ENCODE measurements around the gene VWA5B2.

Gene VWA5B2

DNA sequence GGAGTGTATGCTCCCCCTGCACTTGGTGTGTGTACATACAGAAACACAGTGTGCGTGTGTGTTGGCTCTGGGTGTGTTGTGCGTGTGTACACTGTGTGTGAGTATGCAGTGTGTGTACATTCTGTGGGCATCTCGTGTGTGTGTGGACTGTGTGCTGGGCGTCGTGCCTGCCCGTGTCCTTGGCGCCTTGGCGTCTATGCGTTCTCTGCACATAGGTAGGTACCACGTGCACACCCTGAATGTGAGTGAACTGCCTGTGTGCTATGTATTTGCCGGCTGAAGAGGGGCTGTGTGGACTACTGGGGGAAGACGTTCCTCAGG is 46.0 kb downstream of the VWA5B2 start:
- H3K27ac ChIP-seq (ENCODE audit: low read length): no peak overlapping the region
- H3K36me3 ChIP-seq (replicated peaks; ENCODE audit: low read depth, low read length): no peaks in the 10 kb centered on the region
- H3K4me2 ChIP-seq (ENCODE audit: low read length): no peak overlapping the region
- no peaks in the 10 kb centered on the region; the same call in 1 of the 2 replicates for H3K4me1 ChIP-seq (ENCODE audit: low read length)
- H3K4me3 ChIP-seq (ENCODE audit: low read length): no peak overlapping the region
- H3K79me2 ChIP-seq (ENCODE audit: low read length): no peaks in the 10 kb centered on the region
- TF ChIP-seq EZH2phosphoT487 (IDR thresholded peaks at IDR 0.05; ENCODE audit: low read depth): no peak
- TF ChIP-seq, protein P1, sequence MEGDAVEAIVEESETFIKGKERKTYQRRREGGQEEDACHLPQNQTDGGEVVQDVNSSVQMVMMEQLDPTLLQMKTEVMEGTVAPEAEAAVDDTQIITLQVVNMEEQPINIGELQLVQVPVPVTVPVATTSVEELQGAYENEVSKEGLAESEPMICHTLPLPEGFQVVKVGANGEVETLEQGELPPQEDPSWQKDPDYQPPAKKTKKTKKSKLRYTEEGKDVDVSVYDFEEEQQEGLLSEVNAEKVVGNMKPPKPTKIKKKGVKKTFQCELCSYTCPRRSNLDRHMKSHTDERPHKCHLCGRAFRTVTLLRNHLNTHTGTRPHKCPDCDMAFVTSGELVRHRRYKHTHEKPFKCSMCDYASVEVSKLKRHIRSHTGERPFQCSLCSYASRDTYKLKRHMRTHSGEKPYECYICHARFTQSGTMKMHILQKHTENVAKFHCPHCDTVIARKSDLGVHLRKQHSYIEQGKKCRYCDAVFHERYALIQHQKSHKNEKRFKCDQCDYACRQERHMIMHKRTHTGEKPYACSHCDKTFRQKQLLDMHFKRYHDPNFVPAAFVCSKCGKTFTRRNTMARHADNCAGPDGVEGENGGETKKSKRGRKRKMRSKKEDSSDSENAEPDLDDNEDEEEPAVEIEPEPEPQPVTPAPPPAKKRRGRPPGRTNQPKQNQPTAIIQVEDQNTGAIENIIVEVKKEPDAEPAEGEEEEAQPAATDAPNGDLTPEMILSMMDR (IDR thresholded peaks at IDR 0.05; ENCODE audit: low read depth, low read length): no peak
- no peaks in the 10 kb centered on the region for H3K27me3 ChIP-seq (ENCODE audit: low read depth, low read length)
- no peaks in the 10 kb centered on the region for H3K9me3 ChIP-seq (ENCODE audit: insufficient read depth, low read length)
- H4K20me1 ChIP-seq (ENCODE audit: insufficient read depth, low read length): no peaks in the 10 kb centered on the region
- no peak overlapping the region for H2AFZ ChIP-seq (ENCODE audit: low read depth, low read length)
- H3K9ac ChIP-seq (ENCODE audit: low read length): no peak overlapping the region

DNA sequence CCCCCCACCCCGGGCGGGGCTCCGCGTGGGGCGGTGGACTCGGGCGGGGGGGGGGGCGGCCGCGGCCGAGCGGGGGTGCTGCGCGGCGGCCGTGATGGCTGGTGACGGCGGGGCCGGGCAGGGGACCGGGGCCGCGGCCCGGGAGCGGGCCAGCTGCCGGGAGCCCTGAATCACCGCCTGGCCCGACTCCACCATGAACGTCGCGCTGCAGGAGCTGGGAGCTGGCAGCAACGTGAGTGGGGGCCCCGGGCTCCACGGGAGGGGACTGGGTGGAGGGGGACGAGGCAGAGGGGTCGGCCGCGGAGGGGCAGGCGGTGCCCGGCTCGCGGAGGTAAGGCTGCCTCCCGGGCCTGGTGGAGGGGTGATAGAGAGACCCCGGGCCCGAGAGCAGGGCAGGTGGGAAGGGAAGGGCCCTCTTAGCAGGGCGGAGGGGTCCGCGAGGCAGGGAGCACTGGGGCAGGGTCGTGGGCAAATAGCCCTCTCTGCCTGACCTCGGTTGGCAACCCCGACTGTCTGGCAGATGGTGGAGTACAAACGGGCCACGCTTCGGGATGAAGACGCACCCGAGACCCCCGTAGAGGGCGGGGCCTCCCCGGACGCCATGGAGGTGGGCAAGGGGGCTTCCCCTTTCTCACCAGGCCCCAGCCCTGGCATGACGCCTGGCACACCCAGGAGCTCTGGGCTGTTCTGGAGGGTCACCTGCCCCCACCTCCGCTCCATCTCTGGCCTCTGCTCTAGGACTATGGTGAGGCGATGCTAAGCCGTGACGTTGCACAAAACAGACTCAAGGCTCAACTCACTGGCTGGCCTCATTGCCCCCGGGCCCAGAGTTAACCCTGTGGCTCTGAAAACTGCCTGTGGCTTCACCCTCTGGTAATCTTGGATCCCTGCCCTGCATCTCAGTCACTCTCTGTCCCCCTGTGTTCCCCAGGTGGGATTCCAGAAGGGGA is 46.9 kb downstream of the VWA5B2 start, which contains the start of gene ECE2:
ECE2 (plus strand) TSS at position 62 of the 950 bp plus-strand sequence; CDS start at position 194, 132 bp downstream.
- H2AFZ ChIP-seq (ENCODE audit: low read depth, low read length): no peak within 1 kb of the TSS
- TF ChIP-seq EZH2phosphoT487 (IDR thresholded peaks at IDR 0.05; ENCODE audit: low read depth): no peak
- TF ChIP-seq, protein P1 (IDR thresholded peaks at IDR 0.05; ENCODE audit: low read depth, low read length): no peak

DNA sequence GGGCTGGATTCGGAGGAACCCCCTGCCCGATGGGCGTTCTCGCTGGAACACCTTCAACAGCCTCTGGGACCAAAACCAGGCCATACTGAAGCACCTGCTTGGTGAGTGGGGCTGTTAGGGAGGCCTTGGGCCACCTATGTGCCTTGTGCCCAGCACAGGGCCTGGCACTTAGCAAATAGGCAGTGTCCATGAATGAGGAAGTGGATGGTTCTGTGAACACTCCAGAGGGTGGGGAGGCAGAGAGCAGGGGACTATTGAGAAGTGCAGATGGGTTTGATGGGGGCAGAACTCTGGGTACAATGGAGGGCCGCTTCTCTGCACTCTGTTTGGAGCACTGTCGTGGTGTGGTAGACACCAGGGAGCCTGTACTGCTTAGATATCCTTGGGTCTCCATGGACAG is 48.0 kb downstream of the VWA5B2 start:
- Histone ChIP-seq H3K4me2 (ENCODE audit: low read length) (no peak overlapping the region), H3K27me3 (ENCODE audit: low read depth, low read length) (no peaks in the 10 kb centered on the region), H2AFZ (ENCODE audit: low read depth, low read length) (no peak overlapping the region), H3K4me1 (ENCODE audit: low read length) (no peaks in the 10 kb centered on the region; the same call in 1 of the 2 replicates), H3K4me3 (ENCODE audit: low read length) (no peak overlapping the region), H4K20me1 (ENCODE audit: insufficient read depth, low read length) (no peaks in the 10 kb centered on the region), H3K36me3 (replicated peaks; ENCODE audit: low read depth, low read length) (no peaks in the 10 kb centered on the region), H3K9ac (ENCODE audit: low read length) (no peak overlapping the region), H3K79me2 (ENCODE audit: low read length) (no peaks in the 10 kb centered on the region), H3K27ac (ENCODE audit: low read length) (no peak overlapping the region), H3K9me3 (ENCODE audit: insufficient read depth, low read length) (no peaks in the 10 kb centered on the region)
- TF ChIP-seq, protein P1 (IDR thresholded peaks at IDR 0.05; ENCODE audit: low read depth, low read length): no peak
- no peak for TF ChIP-seq EZH2phosphoT487 (IDR thresholded peaks at IDR 0.05; ENCODE audit: low read depth)

More for the DNA sequence above, 46.9 kb downstream of the VWA5B2 start, which contains the start of gene ECE2:
- Histone ChIP-seq H4K20me1 (ENCODE audit: insufficient read depth, low read length) (no peaks in the 10 kb centered on the region), H3K4me1 (ENCODE audit: low read length) (no peaks in the 10 kb centered on the region; the same call in 1 of the 2 replicates), H3K4me2 (ENCODE audit: low read length) (no peak within 1 kb of the TSS), H3K79me2 (ENCODE audit: low read length) (no peaks in the 10 kb centered on the region), H3K4me3 (ENCODE audit: low read length) (no peak within 1 kb of the TSS), H3K36me3 (replicated peaks; ENCODE audit: low read depth, low read length) (no peaks in the 10 kb centered on the region), H3K27ac (ENCODE audit: low read length) (no peak within 1 kb of the TSS), H3K9ac (ENCODE audit: low read length) (no peak within 1 kb of the TSS), H3K27me3 (ENCODE audit: low read depth, low read length) (no peaks in the 10 kb centered on the region), H3K9me3 (ENCODE audit: insufficient read depth, low read length) (no peaks in the 10 kb centered on the region)

DNA sequence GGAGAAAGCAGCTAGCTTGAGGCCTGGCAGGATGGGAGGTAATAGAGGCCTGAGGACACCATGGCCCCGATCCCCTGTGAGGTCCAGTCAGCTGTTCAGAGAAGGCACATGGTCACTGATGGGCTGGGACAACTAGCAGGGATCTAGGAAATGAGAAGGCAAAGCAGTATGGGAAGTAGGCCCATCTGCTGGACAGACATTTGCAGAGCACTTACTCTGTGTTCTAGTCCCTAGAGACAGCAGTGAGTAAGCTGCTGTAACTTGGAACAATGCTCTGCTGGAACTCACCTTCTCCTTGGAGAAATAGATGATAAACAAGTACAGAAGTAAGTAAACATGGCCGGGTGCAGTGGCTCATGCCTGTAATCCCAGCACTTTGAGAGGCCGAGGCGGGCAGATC is 53.6 kb downstream of the VWA5B2 start:
- TF ChIP-seq EZH2phosphoT487 (IDR thresholded peaks at IDR 0.05; ENCODE audit: low read depth): no peak
- TF ChIP-seq, protein P1 (IDR thresholded peaks at IDR 0.05; ENCODE audit: low read depth, low read length): no peak
- Histone ChIP-seq H3K9ac (ENCODE audit: low read length) (no peak overlapping the region), H4K20me1 (ENCODE audit: insufficient read depth, low read length) (no peaks in the 10 kb centered on the region), H3K9me3 (ENCODE audit: insufficient read depth, low read length) (no peaks in the 10 kb centered on the region), H3K4me3 (ENCODE audit: low read length) (no peak overlapping the region), H3K27me3 (ENCODE audit: low read depth, low read length) (0 out of 2 replicates have a peak, but pooled peaks cover 4% of the 10 kb centered on the region), H3K4me2 (ENCODE audit: low read length) (no peak overlapping the region), H3K36me3 (replicated peaks; ENCODE audit: low read depth, low read length) (no peaks in the 10 kb centered on the region), H3K4me1 (ENCODE audit: low read length) (peaks cover 5% of the 10 kb centered on the region), H3K79me2 (ENCODE audit: low read length) (no peaks in the 10 kb centered on the region), H3K27ac (ENCODE audit: low read length) (no peak overlapping the region), H2AFZ (ENCODE audit: low read depth, low read length) (no peak overlapping the region)
